CD4-positive, alpha-beta T cell treated with Interleukin-10 for 1 hour (primary cell): ENCODE measurements around the gene GOLGB1.

Source experiments
- DNase-seq: peaks from one replicate; pipeline ENCODE4 v3.0.0-alpha.2; 2020

GOLGB1 gene

GRCh38 chr3:121627211-121627610 is 122.3 kb downstream of the GOLGB1 start:
- no peak for DNase-seq

GRCh38 chr3:121626495-121626894 is 123.0 kb downstream of the GOLGB1 start:
- DNase-seq = no peak

- DNase-seq = no peak
Measured at GRCh38 chr3:121624147-121624899, 125.2 kb downstream of the GOLGB1 start.

GRCh38 chr3:121621491-121621890 is 128.1 kb downstream of the GOLGB1 start:
- DNase-seq = no peak

- no peak for DNase-seq
Measured at GRCh38 chr3:121619691-121620090, 129.8 kb downstream of the GOLGB1 start.
